HepG2 (cell line): ENCODE measurements around the gene C16orf87. TPM values are rescaled to one million over a fixed set of nuclear protein-coding genes. Genes with fewer than 3 reads are reported as not detected.
"Not testable (repeated sequence)": the region's sequence is repeated elsewhere in the genome, so short reads cannot be mapped to it uniquely, and the experiment has no call there.

Experiments used
- ATAC-seq: fragments of 200-7000 bp; cut with Tn5 transposase; 3 replicates; pipeline ENCODE4 v1.9.1; 2020; ENCODE audit warnings: mild to moderate bottlenecking, moderate library complexity
- BruUV-seq: library from RNA; stranded (reverse); fragments of 400-500 nt; replicated peaks from 2 replicates; lab custom pipeline; 2021; lab: Mats Ljungman, UMichigan
- CTCF ChIA-PET: fragments of 300-600 bp; formaldehyde crosslinking; extraction: SDS; loops from one replicate; lab custom pipeline; 2021; ENCODE audit warnings: low total read pairs, inconsistent platforms, low intra/inter-chr PET ratio; lab: Yijun Ruan, JAX
- POLR2A ChIA-PET: fragments of 350-600 bp; sonication (Branson Sonifier 250); formaldehyde crosslinking; loops from one replicate; lab custom pipeline; 2020; ENCODE audit warnings: antibody characterized with exemption, inconsistent platforms; lab: Yijun Ruan, JAX
- DNase-seq: peaks from one replicate; pipeline ENCODE4 v3.0.0-alpha.2; 2015; ENCODE audit warnings: low spot score
- FAIRE-seq: peaks from 3 replicates; lab custom pipeline; 2011; peaks lifted over from hg19 to GRCh38; lab: Jason Lieb, UNC
- H2AFZ ChIP-seq: one replicate; pipeline ENCODE4 v1.6.1; 2011; ENCODE audit warnings: low read length, inconsistent platforms
- H3K27ac ChIP-seq: fragments of 300-600 bp; 3 replicates; pipeline ENCODE4 v1.8.0; 2011; ENCODE audit warnings: mixed run types, mild to moderate bottlenecking, mixed read lengths, low read length, inconsistent platforms; ENCODE audit not compliant: insufficient read depth; ENCODE audit errors: extremely low read length
- H3K27me3 ChIP-seq, 2 experiments: fragments of 200-600 bp in 1 of 2; 2 replicates in 1 of 2; 3 replicates in 1 of 2; pipeline versions ENCODE4 v1.6.0 to v1.8.0; 2011; ENCODE audit warnings: low read length in 2 of 2, mild to moderate bottlenecking in 2 of 2, moderate library complexity in 2 of 2, inconsistent platforms in 1 of 2; ENCODE audit not compliant: insufficient read depth in 2 of 2, control insufficient read depth in 1 of 2
- H3K36me3 ChIP-seq, 2 experiments: fragments of 200-600 bp in 1 of 2; replicated peaks in 1 of 2; 2 replicates in 1 of 2; 3 replicates in 1 of 2; pipeline versions ENCODE4 v1.5.1 to v1.8.0; 2011; ENCODE audit warnings: low read length in 2 of 2, inconsistent platforms in 1 of 2; ENCODE audit not compliant: insufficient read depth in 2 of 2, control insufficient read depth in 1 of 2
- H3K4me1 ChIP-seq: 2 replicates; pipeline ENCODE4 v1.5.1; 2012; ENCODE audit warnings: low read length, inconsistent platforms; ENCODE audit not compliant: insufficient read depth
- H3K4me2 ChIP-seq: 2 replicates; pipeline ENCODE4 v1.6.0; 2011; ENCODE audit warnings: low read depth, low read length, inconsistent platforms
- H3K4me3 ChIP-seq, 3 experiments: fragments of 200-600 bp in 1 of 3; sonication (generic), shearing (Covaris generic) in 1 of 3; replicated peaks in 1 of 3; 2 replicates each; pipeline ENCODE4 v1.5.1; 2011 to 2016; ENCODE audit warnings: low read length in 3 of 3, inconsistent platforms in 2 of 3, low read depth in 2 of 3, mild to moderate bottlenecking in 2 of 3, control low read depth in 1 of 3, mixed read lengths in 1 of 3; ENCODE audit not compliant: insufficient read depth in 1 of 3
- H3K79me2 ChIP-seq: one replicate; pipeline ENCODE4 v1.6.1; 2011; ENCODE audit warnings: low read length, inconsistent platforms; ENCODE audit not compliant: insufficient read depth
- H3K9ac ChIP-seq: 2 replicates; pipeline ENCODE4 v1.6.0; 2011; ENCODE audit warnings: mild to moderate bottlenecking, low read depth, low read length, inconsistent platforms; ENCODE audit not compliant: insufficient read depth
- H3K9me3 ChIP-seq: 2 replicates; pipeline ENCODE4 v1.5.1; 2012; ENCODE audit warnings: mild to moderate bottlenecking, low read length
- H4K20me1 ChIP-seq: 2 replicates; pipeline ENCODE4 v1.6.0; 2011; ENCODE audit warnings: inconsistent platforms, mild to moderate bottlenecking, low read length, moderate library complexity; ENCODE audit not compliant: insufficient read depth
- CENPBD1 ChIP-seq: sonication (generic); formaldehyde crosslinking; IDR thresholded peaks from 2 replicates; pipeline ENCODE4 v1.8.0; 2022; ENCODE audit warnings: missing genetic modification reagents, low read depth, mild to moderate bottlenecking, borderline replicate concordance
- MXD3 ChIP-seq: IDR thresholded peaks from 2 replicates; pipeline ENCODE4 v1.6.1; 2016; ENCODE audit warnings: mild to moderate bottlenecking, missing biosample characterization, missing genetic modification reagents
- U2AF1 ChIP-seq: fragments of 200-400 bp; formaldehyde crosslinking; optimal IDR thresholded peaks from 2 replicates; pipeline ENCODE3; 2017; ENCODE audit warnings: mild to moderate bottlenecking, low read depth, low read length
- ZNF180 ChIP-seq: sonication (generic); formaldehyde crosslinking; IDR thresholded peaks from 2 replicates; pipeline ENCODE4 v1.4.0; 2020; ENCODE audit warnings: low read depth, missing genetic modification reagents, borderline replicate concordance
- WGBS: methylation state at CpG from one replicate; pipeline ENCODE4 v1.1.6; 2017; ENCODE audit warnings: low lambda C conversion rate; 5-methylcytosine and 5-hydroxymethylcytosine counted together
- in situ Hi-C: cut with HindIII; loops from 2 replicates; pipeline ENCODE4 v1.10.0; 2017; ENCODE audit warnings: low pct_unique_long_range_greater_than_20kb; ENCODE audit not compliant: extremely low pct_ligation_motif_present
- intact Hi-C: fragments of 100-400 bp; cut with micrococcal nuclease; formaldehyde crosslinking; loops from one replicate; pipeline ENCODE4 v1.10.0; 2022; ENCODE audit not compliant: unreplicated experiment
- polyA plus RNA-seq, 8 experiments: library from polyadenylated mRNA; depleted of rRNA in 3 of 8; stranded (reverse) in 7 of 8; unstranded in 1 of 8; fragments of >200 nt; fragmentation: Illumina TruSeq in 4 of 8; extraction: Trizol in 4 of 8; gene quantifications; 2 replicates each; pipeline versions ENCODE4 v1.2.1 to v1.2.3, GENCODE V29; 2011 to 2016; ENCODE audit warnings: low read depth in 4 of 8, missing spikeins in 1 of 8, mixed read lengths in 1 of 8; ENCODE audit not compliant: insufficient read depth in 1 of 8
- total RNA-seq, 5 experiments: library from RNA; depleted of rRNA; stranded (reverse); fragments of >200 nt; fragmentation: Illumina TruSeq; extraction: Trizol; gene quantifications; 2 replicates each; pipeline ENCODE4 v1.2.3, GENCODE V29; 2016; ENCODE audit warnings: low read depth in 1 of 5

Gene C16orf87
- total and polyA plus RNA-seq, 2 of the 13 experiments (the other 11 are each of a cell fraction or from before 2014, with no cell fraction given), result 8.6 to 19.5 TPM

DNA sequence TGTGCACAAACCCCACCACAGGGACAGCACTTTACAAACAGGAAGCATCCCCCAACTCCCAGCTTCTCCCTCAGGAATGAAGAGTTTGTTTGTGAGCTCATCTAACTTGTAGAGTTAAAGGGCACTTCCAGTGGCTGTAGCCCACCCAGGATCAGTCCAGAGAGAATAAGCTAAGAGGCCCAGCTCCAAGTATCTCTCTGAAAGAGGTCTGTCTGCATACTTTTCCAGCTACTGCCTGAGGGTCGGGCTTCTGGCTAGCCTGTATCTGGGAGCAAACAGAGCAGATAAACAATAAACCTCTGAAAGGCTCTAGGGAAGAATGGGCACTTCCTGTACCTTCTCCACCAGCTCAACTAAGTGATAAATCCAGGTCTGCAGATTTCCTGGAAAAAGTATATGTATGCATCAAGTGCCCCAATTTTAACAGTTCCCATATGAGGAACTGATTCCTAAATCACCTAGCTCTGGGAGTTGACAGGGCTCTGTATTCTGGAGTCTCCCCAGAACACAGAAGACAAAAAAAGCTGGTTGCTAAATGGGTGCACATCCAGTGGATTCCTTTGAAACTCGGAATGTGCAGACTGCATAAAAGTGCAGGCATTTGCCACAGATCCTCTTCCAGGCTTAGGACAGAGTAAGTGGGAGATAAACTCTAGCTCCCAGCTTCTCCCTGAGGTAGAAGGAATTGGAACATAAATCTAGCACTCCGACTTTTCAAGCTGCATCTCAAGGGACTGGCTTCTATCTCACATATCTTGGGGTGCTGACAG is 45.7 kb downstream of the C16orf87 start (continued):
- no peak for TF ChIP-seq ZNF180 (CRISPR knock-in tag)
- TF ChIP-seq CENPBD1 (CRISPR knock-in tag), result no peak
- TF ChIP-seq MXD3 (CRISPR knock-in tag), result no peak
- TF ChIP-seq U2AF1, result no peak

GRCh38 chr16:46784569-46784968 is 46.4 kb downstream of the C16orf87 start:
- DNase-seq, intact Hi-C loops, H4K20me1 ChIP-seq, H3K9me3 ChIP-seq, H3K36me3 ChIP-seq, in situ Hi-C loops, H2AFZ ChIP-seq, H3K9ac ChIP-seq, ATAC-seq, H3K27ac ChIP-seq, FAIRE-seq, H3K79me2 ChIP-seq, BruUV-seq, H3K27me3 ChIP-seq, POLR2A ChIA-PET, CTCF ChIA-PET, H3K4me3 ChIP-seq: not testable (repeated sequence)
- WGBS, result 63% methylated on average over 2 of the region's 2 CpGs
- peaks cover 30% of the 10 kb centered on the region for H3K4me1 ChIP-seq
- H3K4me2 ChIP-seq, result 0 out of 2 replicates have a peak overlapping the region, but pooled peaks have one; percentile 25
